Nephron progenitor cell (in vitro differentiated cells): ENCODE measurements around the gene PINLYP.

Source experiments
- DNase-seq: peaks from one replicate; pipeline ENCODE4 v3.0.0; 2021
- H3K27ac Mint-ChIP-seq: 2 replicates; pipeline ENCODE4 v1.8.0; 2021; ENCODE audit warnings: mild to moderate bottlenecking, moderate library complexity, mixed read lengths
- H3K27me3 Mint-ChIP-seq: 2 replicates; pipeline ENCODE4 v1.8.0; 2021; ENCODE audit warnings: mild to moderate bottlenecking, low read depth, mixed read lengths; ENCODE audit not compliant: poor library complexity
- H3K36me3 Mint-ChIP-seq: 2 replicates; pipeline ENCODE4 v1.8.0; 2021; ENCODE audit warnings: low read depth, mixed read lengths
- H3K4me1 Mint-ChIP-seq: 2 replicates; pipeline ENCODE4 v1.8.0; 2021; ENCODE audit warnings: mixed read lengths
- H3K4me3 Mint-ChIP-seq: 2 replicates; pipeline ENCODE4 v1.8.0; 2021; ENCODE audit warnings: mild to moderate bottlenecking, moderate library complexity, mixed read lengths
- H3K9me3 Mint-ChIP-seq: 2 replicates; pipeline ENCODE4 v1.8.0; 2021; ENCODE audit warnings: mild to moderate bottlenecking, moderate library complexity, mixed read lengths
- CTCF ChIP-seq: fragments of 200-600 bp; sonication (generic); IDR thresholded peaks from 2 replicates; pipeline ENCODE4 v1.5.0; 2021; ENCODE audit warnings: antibody characterized with exemption

PINLYP gene

GRCh38 chr19:43595605-43595998 is 20.0 kb downstream of the PINLYP start:
- DNase-seq: no peak
- TF ChIP-seq CTCF: no peak
- Mint-ChIP-seq H3K27me3 (no peaks in the 10 kb centered on the region), H3K4me1 (peaks cover 35% of the 10 kb centered on the region), H3K27ac (peak overlapping the region; percentile 100), H3K4me3 (peak overlapping the region; percentile 95), H3K36me3 (peaks cover 19% of the 10 kb centered on the region), H3K9me3 (no peaks in the 10 kb centered on the region)

DNA sequence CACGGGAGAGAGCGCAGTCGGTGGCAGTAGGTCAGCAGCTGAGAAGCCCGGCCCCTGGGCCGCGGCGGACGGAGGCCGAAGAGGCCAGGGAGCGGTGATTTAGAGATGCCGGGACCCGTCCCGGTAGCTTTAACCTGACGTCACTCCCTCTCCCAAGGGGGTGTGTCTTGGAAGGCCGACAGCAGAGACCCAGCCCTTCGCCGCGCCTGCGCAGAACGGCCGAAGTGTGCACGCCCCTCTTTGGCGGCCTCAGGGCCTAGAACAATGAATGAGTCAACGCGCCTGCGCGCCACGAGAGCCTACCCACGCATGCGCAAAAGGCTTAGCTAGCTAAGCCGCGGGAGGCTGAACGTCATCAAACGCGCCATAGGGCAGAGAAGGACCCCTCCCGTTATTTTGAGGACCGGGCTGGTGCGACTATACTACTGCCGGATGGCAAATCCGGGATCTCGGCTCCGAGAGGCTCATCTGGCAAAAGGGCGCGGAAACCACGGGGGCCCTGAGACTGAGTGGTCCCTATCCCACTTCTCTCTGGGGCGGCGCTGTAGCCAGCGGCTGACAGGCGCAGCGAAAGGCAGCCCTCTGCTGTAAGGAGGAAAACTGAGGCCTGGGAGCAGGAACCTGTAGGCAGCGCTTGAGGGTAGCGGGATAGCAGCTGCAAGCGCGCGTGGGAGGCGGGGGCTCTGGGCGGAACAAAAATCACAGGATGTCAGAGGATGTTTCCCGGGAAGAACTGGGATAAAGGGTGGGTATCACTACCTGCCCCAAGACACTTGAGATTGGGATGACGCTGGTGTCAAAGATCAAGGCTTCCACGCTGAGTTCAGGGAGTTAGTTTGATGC is 20.6 kb downstream of the PINLYP start, which contains the start of the genes IRGQ and ZNF576:
Gene IRGQ, minus strand, starts transcription at position 136 of the 843 bp plus-strand sequence. CDS start 796 bp downstream, outside the sequence.
Gene ZNF576, plus strand, starts transcription at position 597 of the 843 bp plus-strand sequence. CDS start 514 bp downstream, outside the sequence.
- peaks cover 14% of the 10 kb centered on the region for H3K36me3 Mint-ChIP-seq
- TF ChIP-seq CTCF: no peak
- peak within 1 kb of the TSS; percentile 100 for H3K27ac Mint-ChIP-seq
- H3K9me3 Mint-ChIP-seq: no peaks in the 10 kb centered on the region
- peaks cover 35% of the 10 kb centered on the region for H3K4me1 Mint-ChIP-seq
- DNase-seq: peak; percentile 100
- peak within 1 kb of the TSS; percentile 95 for H3K4me3 Mint-ChIP-seq
- no peaks in the 10 kb centered on the region for H3K27me3 Mint-ChIP-seq

DNA sequence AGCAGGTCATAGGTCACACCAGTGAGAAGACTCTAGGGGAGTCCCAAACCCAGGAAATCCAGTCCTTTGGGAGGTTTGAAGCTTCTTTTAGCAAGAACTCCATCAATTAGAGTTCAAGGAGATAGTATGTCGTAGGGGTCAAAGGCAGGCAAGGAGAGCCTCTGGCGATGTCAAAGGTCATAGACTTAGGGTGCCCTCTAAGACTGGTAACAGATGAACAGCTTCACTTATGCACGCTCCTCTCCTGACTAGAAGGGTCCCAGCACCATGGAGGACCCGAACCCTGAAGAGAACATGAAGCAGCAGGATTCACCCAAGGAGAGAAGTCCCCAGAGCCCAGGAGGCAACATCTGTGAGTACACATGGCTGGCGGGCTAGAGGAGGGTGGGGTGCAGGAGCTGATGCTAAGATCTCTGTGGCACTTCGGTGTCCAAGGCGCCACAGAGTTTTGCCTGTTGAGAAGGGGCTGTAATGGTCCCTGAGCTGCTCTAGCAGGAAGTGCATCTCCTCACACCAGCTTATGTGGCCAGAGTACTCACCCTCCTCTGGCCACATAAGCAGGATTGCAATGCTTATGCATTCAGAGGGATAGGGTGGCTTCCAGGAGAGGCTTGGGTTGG is 21.4 kb downstream of the PINLYP start:
- peaks cover 35% of the 10 kb centered on the region for H3K4me1 Mint-ChIP-seq
- DNase-seq: no peak
- no peaks in the 10 kb centered on the region for H3K9me3 Mint-ChIP-seq
- H3K27me3 Mint-ChIP-seq: no peaks in the 10 kb centered on the region
- H3K27ac Mint-ChIP-seq: peak overlapping the region; percentile 100
- H3K36me3 Mint-ChIP-seq: peaks cover 20% of the 10 kb centered on the region
- no peak for TF ChIP-seq CTCF
- peak overlapping the region; percentile 95 for H3K4me3 Mint-ChIP-seq

GRCh38 chr19:43597876-43598275 is 22.3 kb downstream of the PINLYP start:
- H3K4me3 Mint-ChIP-seq: peak overlapping the region; percentile 95
- peaks cover 16% of the 10 kb centered on the region for H3K36me3 Mint-ChIP-seq
- no peaks in the 10 kb centered on the region for H3K9me3 Mint-ChIP-seq
- peak overlapping the region; percentile 88 for H3K27ac Mint-ChIP-seq
- no peaks in the 10 kb centered on the region for H3K27me3 Mint-ChIP-seq
- DNase-seq: no peak
- TF ChIP-seq CTCF: no peak
- peaks cover 35% of the 10 kb centered on the region for H3K4me1 Mint-ChIP-seq

- peaks cover 10% of the 10 kb centered on the region for H3K36me3 Mint-ChIP-seq
- no peak for TF ChIP-seq CTCF
- no peaks in the 10 kb centered on the region for H3K27me3 Mint-ChIP-seq
- DNase-seq: no peak
- H3K4me1 Mint-ChIP-seq: peaks cover 29% of the 10 kb centered on the region
- H3K27ac Mint-ChIP-seq: no peak overlapping the region
- H3K9me3 Mint-ChIP-seq: no peaks in the 10 kb centered on the region
- H3K4me3 Mint-ChIP-seq: peak overlapping the region; percentile 60
Measured at GRCh38 chr19:43598445-43599240, 23.0 kb downstream of the PINLYP start.
